ENCODE results near the gene RYR3. TPM values are rescaled to one million over a fixed set of nuclear protein-coding genes. Genes with fewer than 3 reads are reported as not detected.

The RYR3 gene
- total and polyA plus RNA-seq, 10 of the 15 experiments (the other 5 are each of a cell fraction or from before 2014, with no cell fraction given), result under 0.01 to 0.44 (median 0.16) TPM; not detected in 5

- SMC1A ChIA-PET (ENCODE audit: uncharacterized antibody, unreplicated experiment), result interaction anchor here (0.6 to 1.7 kb wide), 3 partner anchors 9 to 417 kb away, joined by 3 to 8 read pairs (median 4); no protein-coding TSS in a partner anchor
- Histone ChIP-seq H3K9me3 (replicated peaks; ENCODE audit: control insufficient read depth, insufficient read depth, low read length) (no peaks in the 10 kb centered on the region), H3K9ac (ENCODE audit: control insufficient read depth, insufficient read depth, low read length) (no peak overlapping the region), H3K27ac (ENCODE audit: control insufficient read depth, insufficient read depth) (no peak overlapping the region), H3K27me3 (replicated peaks in 1 of 2; ENCODE audit: control insufficient read depth in 2 of 2, insufficient read depth in 2 of 2, low read length in 1 of 2) (no peaks in the 10 kb centered on the region; a peak in 2 of 4 replicates), H2AFZ (ENCODE audit: control insufficient read depth, low read depth, low read length) (no peak overlapping the region), H3K79me2 (ENCODE audit: control insufficient read depth, insufficient read depth, low read length) (no peaks in the 10 kb centered on the region), H3K4me2 (ENCODE audit: control insufficient read depth, insufficient read depth) (no peak overlapping the region), H3K36me3 (ENCODE audit: control insufficient read depth in 2 of 2, insufficient read depth in 2 of 2, low read length in 1 of 2) (no peaks in the 10 kb centered on the region), H3K4me3 (no peak overlapping the region), H3K4me1 (ENCODE audit: control insufficient read depth, insufficient read depth, low read length) (no peaks in the 10 kb centered on the region), H4K20me1 (ENCODE audit: control insufficient read depth, insufficient read depth) (no peaks in the 10 kb centered on the region)
- POLR2A ChIA-PET, result no interaction called here
- no peak for TF ChIP-seq ZNF217 (IDR thresholded peaks at IDR 0.05)
- TF ChIP-seq, protein P1, sequence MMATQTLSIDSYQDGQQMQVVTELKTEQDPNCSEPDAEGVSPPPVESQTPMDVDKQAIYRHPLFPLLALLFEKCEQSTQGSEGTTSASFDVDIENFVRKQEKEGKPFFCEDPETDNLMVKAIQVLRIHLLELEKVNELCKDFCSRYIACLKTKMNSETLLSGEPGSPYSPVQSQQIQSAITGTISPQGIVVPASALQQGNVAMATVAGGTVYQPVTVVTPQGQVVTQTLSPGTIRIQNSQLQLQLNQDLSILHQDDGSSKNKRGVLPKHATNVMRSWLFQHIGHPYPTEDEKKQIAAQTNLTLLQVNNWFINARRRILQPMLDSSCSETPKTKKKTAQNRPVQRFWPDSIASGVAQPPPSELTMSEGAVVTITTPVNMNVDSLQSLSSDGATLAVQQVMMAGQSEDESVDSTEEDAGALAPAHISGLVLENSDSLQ (IDR thresholded peaks at IDR 0.05), result no peak
- TF ChIP-seq, protein P2, sequence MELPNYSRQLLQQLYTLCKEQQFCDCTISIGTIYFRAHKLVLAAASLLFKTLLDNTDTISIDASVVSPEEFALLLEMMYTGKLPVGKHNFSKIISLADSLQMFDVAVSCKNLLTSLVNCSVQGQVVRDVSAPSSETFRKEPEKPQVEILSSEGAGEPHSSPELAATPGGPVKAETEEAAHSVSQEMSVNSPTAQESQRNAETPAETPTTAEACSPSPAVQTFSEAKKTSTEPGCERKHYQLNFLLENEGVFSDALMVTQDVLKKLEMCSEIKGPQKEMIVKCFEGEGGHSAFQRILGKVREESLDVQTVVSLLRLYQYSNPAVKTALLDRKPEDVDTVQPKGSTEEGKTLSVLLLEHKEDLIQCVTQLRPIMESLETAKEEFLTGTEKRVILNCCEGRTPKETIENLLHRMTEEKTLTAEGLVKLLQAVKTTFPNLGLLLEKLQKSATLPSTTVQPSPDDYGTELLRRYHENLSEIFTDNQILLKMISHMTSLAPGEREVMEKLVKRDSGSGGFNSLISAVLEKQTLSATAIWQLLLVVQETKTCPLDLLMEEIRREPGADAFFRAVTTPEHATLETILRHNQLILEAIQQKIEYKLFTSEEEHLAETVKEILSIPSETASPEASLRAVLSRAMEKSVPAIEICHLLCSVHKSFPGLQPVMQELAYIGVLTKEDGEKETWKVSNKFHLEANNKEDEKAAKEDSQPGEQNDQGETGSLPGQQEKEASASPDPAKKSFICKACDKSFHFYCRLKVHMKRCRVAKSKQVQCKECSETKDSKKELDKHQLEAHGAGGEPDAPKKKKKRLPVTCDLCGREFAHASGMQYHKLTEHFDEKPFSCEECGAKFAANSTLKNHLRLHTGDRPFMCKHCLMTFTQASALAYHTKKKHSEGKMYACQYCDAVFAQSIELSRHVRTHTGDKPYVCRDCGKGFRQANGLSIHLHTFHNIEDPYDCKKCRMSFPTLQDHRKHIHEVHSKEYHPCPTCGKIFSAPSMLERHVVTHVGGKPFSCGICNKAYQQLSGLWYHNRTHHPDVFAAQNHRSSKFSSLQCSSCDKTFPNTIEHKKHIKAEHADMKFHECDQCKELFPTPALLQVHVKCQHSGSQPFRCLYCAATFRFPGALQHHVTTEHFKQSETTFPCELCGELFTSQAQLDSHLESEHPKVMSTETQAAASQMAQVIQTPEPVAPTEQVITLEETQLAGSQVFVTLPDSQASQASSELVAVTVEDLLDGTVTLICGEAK (IDR thresholded peaks at IDR 0.05; ENCODE audit: borderline replicate concordance), result no peak
- TF ChIP-seq KAT2A (conservative IDR thresholded peaks at IDR 0.05; ENCODE audit: control insufficient read depth, low read depth, low read length), result no peak
- TF ChIP-seq E4F1 (IDR thresholded peaks at IDR 0.05; ENCODE audit: borderline replicate concordance, partially characterized antibody), result no peak
- no peak for TF ChIP-seq EED (IDR thresholded peaks at IDR 0.05; ENCODE audit: low read depth)
- TF ChIP-seq IRF5 (IDR thresholded peaks at IDR 0.05; ENCODE audit: borderline replicate concordance), result no peak
- TF ChIP-seq MTA3 (IDR thresholded peaks at IDR 0.05; ENCODE audit: borderline replicate concordance, low read length), result no peak
- TF ChIP-seq NFYB (IDR thresholded peaks at IDR 0.05; ENCODE audit: insufficient read depth, low read depth, low read length), result no peak
- TF ChIP-seq ZNF384 (IDR thresholded peaks at IDR 0.05; ENCODE audit: borderline replicate concordance, low read depth, low read length), result no peak
- no peak for TF ChIP-seq JUND (IDR thresholded peaks at IDR 0.05; ENCODE audit: low read depth, low read length)
- intact Hi-C loops (cut with micrococcal nuclease; ENCODE audit: unreplicated experiment), result no loop called here
- RAD21 ChIA-PET (ENCODE audit: unreplicated experiment), result no interaction called here
- no peak for FAIRE-seq
- no peak for ATAC-seq
- DNase-seq (ENCODE audit: low read depth, low spot score), result no peak
- 20% methylated on average over 2 of the region's 2 CpGs for WGBS (ENCODE audit: insufficient coverage, insufficient replicate concordance, low lambda C conversion rate, missing lambda C conversion rate)
- CTCF ChIA-PET, result interaction anchor here (0.6 to 4.1 kb wide), 3 partner anchors 9 to 394 kb away, joined by 3 to 22 read pairs (median 6); no protein-coding TSS in a partner anchor
- BruUV-seq (replicated peaks), result no TSS peak
- in situ Hi-C loops (cut with MboI), result no loop called here
Measured at GRCh38 chr15:33283576-33283975, 27.2 kb upstream of the RYR3 start.
